Breast epithelium (tissue), 4 donors: ENCODE measurements around the gene RDH8. TPM values are rescaled to one million over a fixed set of nuclear protein-coding genes. Genes with fewer than 3 reads are reported as not detected.
"Not testable (repeated sequence)": the region's sequence is repeated elsewhere in the genome, so short reads cannot be mapped to it uniquely, and the experiment has no call there.

Experiments
- DNase-seq, 2 donors: peaks; one replicate each; pipeline ENCODE4 v3.0.0-alpha.2; 2019; ENCODE audit warnings: low spot score in 2 of 2
- H3K27ac ChIP-seq, 2 donors: fragments of 200-600 bp; sonication (generic) in 1 of 2; one replicate each; pipeline ENCODE4 v1.5.1; 2016 to 2019; ENCODE audit warnings: mild to moderate bottlenecking in 1 of 2
- H3K27me3 ChIP-seq, 2 donors: fragments of 200-600 bp; sonication (generic) in 1 of 2; one replicate each; pipeline versions ENCODE4 v1.5.1 to v1.6.0; 2017 to 2019; ENCODE audit warnings: control low read depth in 1 of 2, mild to moderate bottlenecking in 1 of 2
- H3K36me3 ChIP-seq: fragments of 200-600 bp; one replicate; pipeline ENCODE4 v1.5.1; 2019
- H3K4me1 ChIP-seq, 2 donors: fragments of 200-600 bp; sonication (generic); one replicate each; pipeline ENCODE4 v1.5.1; 2016 to 2019; ENCODE audit warnings: control low read depth in 1 of 2
- H3K4me3 ChIP-seq, 3 donors: fragments of 200-600 bp; sonication (generic); 1 replicate in 2 of 3; 2 replicates in 1 of 3; pipeline ENCODE4 v1.5.1; 2016 to 2019; ENCODE audit warnings: mild to moderate bottlenecking in 3 of 3, moderate library complexity in 2 of 3
- H3K9me3 ChIP-seq, 2 donors: fragments of 200-600 bp; sonication (generic) in 1 of 2; one replicate each; pipeline ENCODE4 v1.5.1; 2016 to 2019; ENCODE audit warnings: control low read depth in 1 of 2
- CTCF ChIP-seq, 3 donors: fragments of 450-650 bp; IDR thresholded peaks; one replicate each; pipeline ENCODE4 v1.5.1; 2016 to 2017; ENCODE audit warnings: antibody characterized with exemption in 3 of 3, mild to moderate bottlenecking in 3 of 3, moderate library complexity in 3 of 3
- POLR2A ChIP-seq: fragments of 450-650 bp; IDR thresholded peaks from one replicate; pipeline ENCODE4 v1.6.1; 2016; ENCODE audit warnings: antibody characterized with exemption, mild to moderate bottlenecking, moderate library complexity
- POLR2AphosphoS5 ChIP-seq, 3 donors: sonication (generic); formaldehyde crosslinking; IDR thresholded peaks; one replicate each; pipeline ENCODE4 v1.6.1; 2017; ENCODE audit warnings: antibody characterized with exemption in 3 of 3
- intact Hi-C: fragments of 100-400 bp; cut with DNase I; formaldehyde crosslinking; loops from one replicate; pipeline ENCODE4 v1.15.1; 2023; ENCODE audit warnings: low total_unique reads
- total RNA-seq, 3 donors: library from RNA; depleted of rRNA; stranded (reverse); fragments of >200 nt; gene quantifications; one replicate each; pipeline ENCODE4 v1.1.0, GENCODE V29; 2016

The RDH8 gene
- total RNA-seq, 3 donors from 2014 or later = not detected

GRCh38 chr19:10021446-10021845 lies 8.2 kb downstream of the RDH8 start:
- TF ChIP-seq CTCF (IDR thresholded peaks at IDR 0.05) (no peak), POLR2AphosphoS5 (IDR thresholded peaks at IDR 0.05) (no peak), POLR2A (no peak)
- Histone ChIP-seq H3K27ac (no peak overlapping the region), H3K4me3 (no peak overlapping the region), H3K27me3 (no peaks in the 10 kb centered on the region), H3K9me3 (no peaks in the 10 kb centered on the region), H3K4me1 (no peaks in the 10 kb centered on the region), H3K36me3 (no peaks in the 10 kb centered on the region)
- DNase-seq = no peak
- intact Hi-C loops = loop anchor here (5.0 kb wide), 1 partner anchor 1406 kb away; no protein-coding TSS in a partner anchor

- intact Hi-C loops = loop anchor here (5.0 kb wide), 1 partner anchor 1405 kb away; no protein-coding TSS in a partner anchor
- no peak overlapping the region for H3K27ac ChIP-seq
- no peak for TF ChIP-seq CTCF (IDR thresholded peaks at IDR 0.05)
- no peaks in the 10 kb centered on the region for H3K4me1 ChIP-seq
- no peaks in the 10 kb centered on the region for H3K36me3 ChIP-seq
- no peaks in the 10 kb centered on the region for H3K27me3 ChIP-seq
- DNase-seq = no peak
- H3K9me3 ChIP-seq = no peaks in the 10 kb centered on the region
- no peak overlapping the region for H3K4me3 ChIP-seq
These were observed 8.6 kb downstream of the RDH8 start for GRCh38 chr19:10021863-10022262.

GRCh38 chr19:10023096-10023495 lies 9.8 kb downstream of the RDH8 start:
- not testable (repeated sequence) for H3K4me1 ChIP-seq, H3K36me3 ChIP-seq, H3K9me3 ChIP-seq, H3K27ac ChIP-seq, H3K27me3 ChIP-seq, DNase-seq, H3K4me3 ChIP-seq
- intact Hi-C loops = loop anchor here (5.0 kb wide), 1 partner anchor 1404 kb away; no protein-coding TSS in a partner anchor

- no peak for TF ChIP-seq POLR2A
- TF ChIP-seq CTCF (IDR thresholded peaks at IDR 0.05) = no peak
- no peak for TF ChIP-seq POLR2AphosphoS5 (IDR thresholded peaks at IDR 0.05)
- H3K27me3 ChIP-seq = peaks cover 0 to 7% of the 10 kb centered on the region in 2 donors
- H3K36me3 ChIP-seq = no peaks in the 10 kb centered on the region
- H3K4me3 ChIP-seq = no peak overlapping the region
- H3K4me1 ChIP-seq = peaks cover 0 to 4% of the 10 kb centered on the region in 2 donors
- no peaks in the 10 kb centered on the region for H3K9me3 ChIP-seq
- no peak for DNase-seq
- no peak overlapping the region for H3K27ac ChIP-seq
- intact Hi-C loops = loop anchor here (1.0 kb wide), 1 partner anchor 92 kb away; no protein-coding TSS in a partner anchor
These were observed 13.5 kb downstream of the RDH8 start for GRCh38 chr19:10026744-10027143.

GRCh38 chr19:10027158-10027997 lies 14.1 kb downstream of the RDH8 start:
- peak overlapping the region in 2 of 3 donors; percentile 19 to 33 for H3K4me3 ChIP-seq
- H3K27ac ChIP-seq = no peak overlapping the region
- DNase-seq = peak; percentile 78 to 97
- H3K36me3 ChIP-seq = no peaks in the 10 kb centered on the region
- H3K4me1 ChIP-seq = peaks cover 0 to 4% of the 10 kb centered on the region in 2 donors
- H3K27me3 ChIP-seq = peaks cover 0 to 13% of the 10 kb centered on the region in 2 donors
- H3K9me3 ChIP-seq = no peaks in the 10 kb centered on the region
- peak; percentile 84 to 97 (median 90) for TF ChIP-seq CTCF (IDR thresholded peaks at IDR 0.05)
- peak; percentile 73 to 92 (median 80) for TF ChIP-seq POLR2AphosphoS5 (IDR thresholded peaks at IDR 0.05)
- TF ChIP-seq POLR2A = no peak
- intact Hi-C loops = loop anchor here (1.0 kb wide), 1 partner anchor 93 kb away; no protein-coding TSS in a partner anchor
